B cell (primary cell): ENCODE data around the gene PALD1. TPM values are rescaled to one million over a fixed set of nuclear protein-coding genes. Genes with fewer than 3 reads are reported as not detected.

Experiments used
- ATAC-seq: fragments of 200-7000 bp; cut with Tn5 transposase; one replicate; pipeline ENCODE4 v1.10.0; 2021; ENCODE audit warnings: low read depth, mild to moderate bottlenecking, moderate number of reproducible peaks, moderate library complexity
- CTCF ChIA-PET: fragments of 350-600 bp; sonication (Branson Sonifier 250); formaldehyde crosslinking; loops from one replicate; lab custom pipeline; 2021; ENCODE audit warnings: antibody characterized with exemption, inconsistent platforms; lab: Charles Lee
- POLR2A ChIA-PET: fragments of 350-600 bp; sonication (Branson Sonifier 250); formaldehyde crosslinking; loops from one replicate; lab custom pipeline; 2021; ENCODE audit warnings: antibody characterized with exemption; lab: Charles Lee
- DNase-seq: peaks from one replicate; pipeline ENCODE4 v3.0.0; 2013
- H2AFZ ChIP-seq: 2 replicates; pipeline ENCODE4 v1.6.1; 2012; ENCODE audit warnings: mild to moderate bottlenecking, low read depth, low read length; ENCODE audit not compliant: insufficient read depth, poor library complexity, severe bottlenecking
- H3K27ac ChIP-seq, 2 donors: 1 replicate in 1 of 2; 2 replicates in 1 of 2; pipeline ENCODE4 v1.5.1; 2012 to 2013; ENCODE audit warnings: low read length in 2 of 2, mild to moderate bottlenecking in 2 of 2, moderate library complexity in 1 of 2
- H3K27me3 ChIP-seq, 4 experiments: fragments of 200-600 bp in 1 of 4; sonication (generic) in 1 of 4; replicated peaks in 1 of 4; 1 replicate in 2 of 4; 2 replicates in 2 of 4; pipeline versions ENCODE4 v1.6.1 to v1.7.0; 2013 to 2016; ENCODE audit warnings: low read length in 3 of 4, mild to moderate bottlenecking in 2 of 4, mixed read lengths in 1 of 4, moderate library complexity in 1 of 4; ENCODE audit not compliant: insufficient read depth in 4 of 4, control insufficient read depth in 3 of 4; ENCODE audit errors: control extremely low read depth in 1 of 4
- H3K36me3 ChIP-seq, 2 experiments: replicated peaks in 1 of 2; 1 replicate in 1 of 2; 2 replicates in 1 of 2; pipeline versions ENCODE4 v1.6.1 to v1.7.1; 2013; ENCODE audit warnings: low read length in 1 of 2; ENCODE audit not compliant: insufficient read depth in 2 of 2, control insufficient read depth in 1 of 2; ENCODE audit errors: control extremely low read depth in 1 of 2, extremely low read depth in 1 of 2
- H3K4me1 ChIP-seq, 2 donors: fragments of 200-600 bp in 1 of 2; sonication (generic) in 1 of 2; 1 replicate in 1 of 2; 2 replicates in 1 of 2; pipeline versions ENCODE4 v1.5.1 to v1.6.1; 2013 to 2017; ENCODE audit warnings: low read length in 2 of 2; ENCODE audit not compliant: control insufficient read depth in 2 of 2, insufficient read depth in 2 of 2
- H3K4me2 ChIP-seq: replicated peaks from 2 replicates; pipeline ENCODE3; 2012; ENCODE audit warnings: mild to moderate bottlenecking, low read depth, low read length; ENCODE audit not compliant: poor library complexity, severe bottlenecking
- H3K4me3 ChIP-seq, 5 experiments: fragments of 200-600 bp in 1 of 5; sonication (generic) in 1 of 5; 1 replicate in 3 of 5; 2 replicates in 2 of 5; pipeline versions ENCODE4 v1.5.1 to v1.7.0; 2011 to 2016; ENCODE audit warnings: low read length in 4 of 5, mild to moderate bottlenecking in 4 of 5, low read depth in 2 of 5, control low read depth in 1 of 5, moderate library complexity in 1 of 5; ENCODE audit not compliant: insufficient read depth in 1 of 5; ENCODE audit errors: control extremely low read depth in 1 of 5, extremely low read depth in 1 of 5
- H3K79me2 ChIP-seq: fragments of 200-600 bp; sonication (generic); one replicate; pipeline ENCODE4 v1.6.0; 2016; ENCODE audit warnings: low read length; ENCODE audit not compliant: control insufficient read depth, insufficient read depth
- H3K9ac ChIP-seq: fragments of 200-600 bp; sonication (generic); 2 replicates; pipeline ENCODE4 v1.6.1; 2017; ENCODE audit warnings: mild to moderate bottlenecking, low read length, moderate library complexity
- H3K9me3 ChIP-seq, 3 donors: one replicate each; pipeline versions ENCODE4 v1.6.1 to v1.7.1; 2013; ENCODE audit warnings: low read length in 2 of 3; ENCODE audit not compliant: control insufficient read depth in 2 of 3, insufficient read depth in 1 of 3; ENCODE audit errors: control extremely low read depth in 1 of 3
- H4K20me1 ChIP-seq: 2 replicates; pipeline ENCODE4 v1.6.0; 2012; ENCODE audit warnings: mild to moderate bottlenecking, low read length; ENCODE audit not compliant: insufficient read depth, control insufficient read depth, poor library complexity, severe bottlenecking
- H3K27ac Mint-ChIP-seq: one replicate; pipeline ENCODE4 v1.8.0; 2021; ENCODE audit warnings: mixed read lengths
- H3K27me3 Mint-ChIP-seq: one replicate; pipeline ENCODE4 v1.8.0; 2021; ENCODE audit warnings: mixed read lengths
- H3K4me1 Mint-ChIP-seq: one replicate; pipeline ENCODE4 v1.8.0; 2021; ENCODE audit warnings: mixed read lengths
- H3K4me3 Mint-ChIP-seq: one replicate; pipeline ENCODE4 v1.8.0; 2021; ENCODE audit warnings: mixed read lengths
- H3K9me3 Mint-ChIP-seq: one replicate; pipeline ENCODE4 v1.8.0; 2022; ENCODE audit warnings: mixed read lengths; ENCODE audit not compliant: insufficient read depth
- EZH2 ChIP-seq: IDR thresholded peaks from 2 replicates; pipeline ENCODE4 v1.6.1; 2012; ENCODE audit warnings: borderline replicate concordance, low read depth, mild to moderate bottlenecking, moderate library complexity, low read length; ENCODE audit not compliant: insufficient read depth, poor library complexity, severe bottlenecking
- WGBS: methylation state at CpG from one replicate; pipeline ENCODE4 v1.1.5; 2013; ENCODE audit warnings: missing lambda C conversion rate; ENCODE audit not compliant: insufficient coverage; 5-methylcytosine and 5-hydroxymethylcytosine counted together
- intact Hi-C: fragments of 100-400 bp; cut with micrococcal nuclease; formaldehyde crosslinking; loops from one replicate; pipeline ENCODE4 v1.10.0; 2022
- polyA plus RNA-seq: library from polyadenylated mRNA; depleted of rRNA; stranded (reverse); fragments of >200 nt; gene quantifications from 2 replicates; pipeline ENCODE4 v1.2.3, GENCODE V29; 2012
- total RNA-seq, 2 donors: library from RNA; stranded (reverse); fragments of 120-200 nt in 1 of 2; gene quantifications; 1 replicate in 1 of 2; 2 replicates in 1 of 2; pipeline versions ENCODE4 v1.2.3 to v1.2.4, GENCODE V29; 2013 to 2022
- TF ChIP-seq, protein P1 (sequence below): fragments of 200-600 bp; IDR thresholded peaks from one replicate; pipeline ENCODE4 v1.8.0; 2022; ENCODE audit warnings: antibody characterized with exemption, mild to moderate bottlenecking

Gene PALD1
- total and polyA plus RNA-seq, 2 donors (not counting 1 experiment from before 2014, with no cell fraction given): 2.2 to 2.8 TPM

DNA sequence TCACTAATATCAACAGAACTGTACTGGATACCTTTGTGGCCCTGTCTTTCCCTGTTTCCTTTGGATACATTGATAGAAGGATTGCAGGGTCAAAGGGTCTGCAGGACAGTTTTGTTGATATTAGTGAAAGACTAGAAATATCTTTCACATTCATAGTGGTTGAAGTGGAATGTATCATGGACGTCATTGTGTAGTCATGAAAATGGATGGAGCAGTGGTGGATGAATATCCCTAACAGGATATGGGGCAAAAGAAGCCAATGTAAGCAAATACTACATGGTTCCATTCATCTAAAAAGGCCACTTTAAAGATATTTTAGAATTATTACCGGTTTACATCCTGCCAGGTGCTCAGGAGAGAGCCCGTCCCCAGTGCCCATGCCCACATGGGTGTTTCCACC lies 23.8 kb downstream of the PALD1 start:
- H3K4me3 Mint-ChIP-seq: no peak overlapping the region
- Histone ChIP-seq H3K79me2 (peaks cover 42% of the 10 kb centered on the region), H2AFZ (no peak overlapping the region), H3K36me3 (no peaks in the 10 kb centered on the region), H3K4me2 (no peak overlapping the region), H3K9me3 (no peaks in the 10 kb centered on the region), H3K9ac (no peak overlapping the region), H3K27ac (no peak overlapping the region), H3K4me3 (no peak overlapping the region), H4K20me1 (no peaks in the 10 kb centered on the region), H3K4me1 (peaks cover 16 to 21% of the 10 kb centered on the region in 2 donors), H3K27me3 (no peaks in the 10 kb centered on the region)
- intact Hi-C loops: no loop called here
- POLR2A ChIA-PET: no interaction called here
- no peaks in the 10 kb centered on the region for H3K9me3 Mint-ChIP-seq
- WGBS: no CpG with 5 or more reads among the region's 3 CpGs
- CTCF ChIA-PET: no interaction called here
- TF ChIP-seq, protein P1, sequence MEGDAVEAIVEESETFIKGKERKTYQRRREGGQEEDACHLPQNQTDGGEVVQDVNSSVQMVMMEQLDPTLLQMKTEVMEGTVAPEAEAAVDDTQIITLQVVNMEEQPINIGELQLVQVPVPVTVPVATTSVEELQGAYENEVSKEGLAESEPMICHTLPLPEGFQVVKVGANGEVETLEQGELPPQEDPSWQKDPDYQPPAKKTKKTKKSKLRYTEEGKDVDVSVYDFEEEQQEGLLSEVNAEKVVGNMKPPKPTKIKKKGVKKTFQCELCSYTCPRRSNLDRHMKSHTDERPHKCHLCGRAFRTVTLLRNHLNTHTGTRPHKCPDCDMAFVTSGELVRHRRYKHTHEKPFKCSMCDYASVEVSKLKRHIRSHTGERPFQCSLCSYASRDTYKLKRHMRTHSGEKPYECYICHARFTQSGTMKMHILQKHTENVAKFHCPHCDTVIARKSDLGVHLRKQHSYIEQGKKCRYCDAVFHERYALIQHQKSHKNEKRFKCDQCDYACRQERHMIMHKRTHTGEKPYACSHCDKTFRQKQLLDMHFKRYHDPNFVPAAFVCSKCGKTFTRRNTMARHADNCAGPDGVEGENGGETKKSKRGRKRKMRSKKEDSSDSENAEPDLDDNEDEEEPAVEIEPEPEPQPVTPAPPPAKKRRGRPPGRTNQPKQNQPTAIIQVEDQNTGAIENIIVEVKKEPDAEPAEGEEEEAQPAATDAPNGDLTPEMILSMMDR: no peak
- no peak for TF ChIP-seq EZH2
- DNase-seq (no peak), ATAC-seq (no peak)
- H3K27ac Mint-ChIP-seq: no peak overlapping the region
- H3K4me1 Mint-ChIP-seq: peaks cover 21% of the 10 kb centered on the region
- H3K27me3 Mint-ChIP-seq: no peaks in the 10 kb centered on the region

DNA sequence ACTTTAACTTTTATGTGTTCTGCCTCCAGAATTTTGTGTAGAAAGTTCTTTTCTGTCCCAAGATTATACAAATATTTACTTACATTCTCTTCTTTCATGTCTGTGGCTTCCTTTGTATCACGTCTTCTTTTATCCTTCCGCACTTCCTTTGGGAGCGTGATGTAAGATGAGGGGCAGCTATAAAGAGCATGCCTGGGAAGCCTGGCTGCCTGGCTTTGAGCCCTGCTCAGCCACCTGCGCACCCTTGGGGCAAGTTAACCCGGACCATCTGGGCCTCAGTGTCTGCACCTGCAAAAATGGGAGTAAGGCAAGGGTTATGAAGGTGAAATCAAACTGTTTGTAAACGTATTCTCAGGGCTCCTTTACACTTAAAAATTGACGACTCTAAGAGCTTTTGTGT lies 25.2 kb downstream of the PALD1 start:
- no peak for TF ChIP-seq EZH2
- TF ChIP-seq, protein P1: no peak
- ATAC-seq: no peak
- H3K27me3 ChIP-seq: no peaks in the 10 kb centered on the region
- H3K9me3 ChIP-seq: no peaks in the 10 kb centered on the region
- H3K27ac ChIP-seq: no peak overlapping the region
- Mint-ChIP-seq H3K27ac (no peak overlapping the region), H3K27me3 (no peaks in the 10 kb centered on the region), H3K9me3 (no peaks in the 10 kb centered on the region), H3K4me1 (peaks cover 30% of the 10 kb centered on the region), H3K4me3 (no peak overlapping the region)
- H3K36me3 ChIP-seq: no peaks in the 10 kb centered on the region
- intact Hi-C loops: no loop called here
- H3K9ac ChIP-seq: no peak overlapping the region
- H3K4me2 ChIP-seq: no peak overlapping the region
- peaks cover 23 to 27% of the 10 kb centered on the region in 2 donors for H3K4me1 ChIP-seq
- H4K20me1 ChIP-seq: no peaks in the 10 kb centered on the region
- WGBS: 69% methylated on average over 2 of the region's 7 CpGs
- H3K4me3 ChIP-seq: no peak overlapping the region
- CTCF ChIA-PET: no interaction called here
- DNase-seq: no peak
- no peak overlapping the region for H2AFZ ChIP-seq
- H3K79me2 ChIP-seq: peaks cover 39% of the 10 kb centered on the region
- POLR2A ChIA-PET: no interaction called here
